WERI-Rb-1 (cell line): ENCODE measurements around the gene SPEG.
A peak's percentile ranks its signal among the peaks of the same experiment; 100 is the strongest.
"Not testable (repeated sequence)": the region's sequence is repeated elsewhere in the genome, so short reads cannot be mapped to it uniquely, and the experiment has no call there.

Experiments
- DNase-seq: peaks from one replicate; pipeline ENCODE4 v3.0.0-alpha.2; 2020
- H3K27ac ChIP-seq: fragments of 250-450 bp; sonication (Bioruptor Pico); 2 replicates; pipeline ENCODE4 v1.5.1; 2020; ENCODE audit warnings: mild to moderate bottlenecking, moderate library complexity
- H3K27me3 ChIP-seq: fragments of 250-450 bp; sonication (Bioruptor Pico); 2 replicates; pipeline ENCODE4 v1.5.1; 2021; ENCODE audit warnings: mild to moderate bottlenecking, low read depth, moderate library complexity; ENCODE audit not compliant: insufficient read depth, severe bottlenecking
- H3K36me3 ChIP-seq: fragments of 250-450 bp; sonication (Bioruptor Pico); 2 replicates; pipeline ENCODE4 v1.5.1; 2020; ENCODE audit warnings: mild to moderate bottlenecking, moderate library complexity
- H3K4me3 ChIP-seq: 2 replicates; pipeline ENCODE4 v1.5.1; 2011; ENCODE audit warnings: low read depth, mild to moderate bottlenecking, control low read depth, low read length
- H3K9me3 ChIP-seq: fragments of 250-450 bp; sonication (Bioruptor Pico); 2 replicates; pipeline ENCODE4 v1.5.1; 2021; ENCODE audit warnings: mild to moderate bottlenecking, moderate library complexity; ENCODE audit not compliant: severe bottlenecking
- TF ChIP-seq, protein P1 (sequence below): IDR thresholded peaks from 2 replicates; pipeline ENCODE4 v1.5.1; 2011; ENCODE audit warnings: low read depth, mild to moderate bottlenecking, control low read depth, inconsistent platforms, low read length

The SPEG gene

GRCh38 chr2:219388121-219388906, 46.3 kb upstream of the SPEG start:
- peaks cover 6% of the 10 kb centered on the region for H3K9me3 ChIP-seq
- peaks cover 34% of the 10 kb centered on the region for H3K36me3 ChIP-seq
- DNase-seq = peak; percentile 98
- H3K27me3 ChIP-seq = no peaks in the 10 kb centered on the region
- peak overlapping the region; percentile 49 for H3K27ac ChIP-seq
- TF ChIP-seq, protein P1, sequence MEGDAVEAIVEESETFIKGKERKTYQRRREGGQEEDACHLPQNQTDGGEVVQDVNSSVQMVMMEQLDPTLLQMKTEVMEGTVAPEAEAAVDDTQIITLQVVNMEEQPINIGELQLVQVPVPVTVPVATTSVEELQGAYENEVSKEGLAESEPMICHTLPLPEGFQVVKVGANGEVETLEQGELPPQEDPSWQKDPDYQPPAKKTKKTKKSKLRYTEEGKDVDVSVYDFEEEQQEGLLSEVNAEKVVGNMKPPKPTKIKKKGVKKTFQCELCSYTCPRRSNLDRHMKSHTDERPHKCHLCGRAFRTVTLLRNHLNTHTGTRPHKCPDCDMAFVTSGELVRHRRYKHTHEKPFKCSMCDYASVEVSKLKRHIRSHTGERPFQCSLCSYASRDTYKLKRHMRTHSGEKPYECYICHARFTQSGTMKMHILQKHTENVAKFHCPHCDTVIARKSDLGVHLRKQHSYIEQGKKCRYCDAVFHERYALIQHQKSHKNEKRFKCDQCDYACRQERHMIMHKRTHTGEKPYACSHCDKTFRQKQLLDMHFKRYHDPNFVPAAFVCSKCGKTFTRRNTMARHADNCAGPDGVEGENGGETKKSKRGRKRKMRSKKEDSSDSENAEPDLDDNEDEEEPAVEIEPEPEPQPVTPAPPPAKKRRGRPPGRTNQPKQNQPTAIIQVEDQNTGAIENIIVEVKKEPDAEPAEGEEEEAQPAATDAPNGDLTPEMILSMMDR = peak; percentile 53
- H3K4me3 ChIP-seq = peak overlapping the region; percentile 43

DNA sequence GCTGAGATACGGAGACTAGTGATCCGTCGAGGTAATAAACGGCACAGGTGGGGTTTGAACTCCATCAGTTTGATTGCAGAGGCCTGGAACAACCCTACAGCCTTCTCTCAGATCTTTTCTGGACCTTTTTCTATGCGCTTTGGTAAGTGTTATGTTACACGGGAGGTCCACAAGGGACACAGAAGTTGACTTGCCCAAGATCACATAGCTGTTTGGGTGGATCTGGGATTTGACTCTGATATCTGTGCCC, 45.8 kb upstream of the SPEG start:
- Histone ChIP-seq H3K27ac (peak overlapping the region; percentile 49), H3K9me3 (peaks cover 6% of the 10 kb centered on the region), H3K36me3 (peaks cover 30% of the 10 kb centered on the region), H3K4me3 (peak overlapping the region; percentile 43), H3K27me3 (no peaks in the 10 kb centered on the region)
- DNase-seq = no peak
- TF ChIP-seq, protein P1 = no peak

- H3K4me3 ChIP-seq = no peak overlapping the region
- DNase-seq = no peak
- TF ChIP-seq, protein P1 = no peak
- no peak overlapping the region for H3K27ac ChIP-seq
- no peaks in the 10 kb centered on the region for H3K27me3 ChIP-seq
- peaks cover 6% of the 10 kb centered on the region for H3K9me3 ChIP-seq
- H3K36me3 ChIP-seq = no peaks in the 10 kb centered on the region
These were observed 41.9 kb upstream of the SPEG start for GRCh38 chr2:219392754-219393153.

GRCh38 chr2:219395056-219395455, 39.6 kb upstream of the SPEG start:
- H3K4me3 ChIP-seq, H3K9me3 ChIP-seq: not testable (repeated sequence)

GRCh38 chr2:219395609-219396008, 39.0 kb upstream of the SPEG start:
- H3K27ac ChIP-seq = no peak overlapping the region
- DNase-seq = no peak
- H3K36me3 ChIP-seq = no peaks in the 10 kb centered on the region
- H3K9me3 ChIP-seq = peaks cover 6% of the 10 kb centered on the region
- H3K4me3 ChIP-seq = no peak overlapping the region
- H3K27me3 ChIP-seq = no peaks in the 10 kb centered on the region
- TF ChIP-seq, protein P1 = no peak

More at GRCh38 chr2:219395056-219395455, 39.6 kb upstream of the SPEG start:
- not testable (repeated sequence) for H3K27ac ChIP-seq, DNase-seq, H3K36me3 ChIP-seq, H3K27me3 ChIP-seq

DNA sequence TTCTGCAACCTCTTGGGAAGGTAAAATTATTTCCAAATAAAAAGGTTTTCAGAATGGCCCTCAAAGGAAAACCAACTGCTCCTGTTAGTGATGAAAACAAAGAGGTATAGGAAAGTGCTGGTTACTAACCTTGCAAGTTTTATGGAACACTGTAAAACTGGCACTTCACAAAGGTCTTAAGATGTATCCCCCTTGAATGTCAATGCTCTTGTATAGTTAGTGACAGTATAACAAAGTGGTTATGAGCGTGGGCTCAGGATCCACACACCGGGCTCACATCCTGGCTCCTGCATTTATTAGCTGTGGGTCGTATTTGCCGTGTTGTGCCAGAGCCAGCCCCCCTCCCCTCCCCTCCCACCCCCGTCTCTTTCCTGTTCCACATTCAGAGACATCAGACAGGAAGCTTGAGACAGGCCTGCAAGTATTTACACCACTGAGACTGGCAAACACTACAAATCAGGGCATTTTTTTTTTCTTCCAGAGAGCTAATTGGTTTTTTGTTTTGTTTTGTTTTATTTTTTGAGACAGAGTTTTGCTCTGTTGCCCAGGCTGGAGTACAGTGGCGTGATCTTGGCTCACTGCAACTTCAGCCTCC, 37.7 kb upstream of the SPEG start:
- TF ChIP-seq, protein P1 = no peak
- no peak for DNase-seq
- no peak overlapping the region for H3K4me3 ChIP-seq
- H3K36me3 ChIP-seq = no peaks in the 10 kb centered on the region
- H3K9me3 ChIP-seq = no peaks in the 10 kb centered on the region
- no peaks in the 10 kb centered on the region for H3K27me3 ChIP-seq
- no peak overlapping the region for H3K27ac ChIP-seq
